Suppressor macrophage treated with lipopolysaccharide for 1 hour (primary cell): ENCODE results near the gene TTLL6.

Experiments
- DNase-seq, 3 donors: peaks; one replicate each; pipeline ENCODE4 v3.0.0-alpha.2; 2020 to 2022

Gene TTLL6

DNA sequence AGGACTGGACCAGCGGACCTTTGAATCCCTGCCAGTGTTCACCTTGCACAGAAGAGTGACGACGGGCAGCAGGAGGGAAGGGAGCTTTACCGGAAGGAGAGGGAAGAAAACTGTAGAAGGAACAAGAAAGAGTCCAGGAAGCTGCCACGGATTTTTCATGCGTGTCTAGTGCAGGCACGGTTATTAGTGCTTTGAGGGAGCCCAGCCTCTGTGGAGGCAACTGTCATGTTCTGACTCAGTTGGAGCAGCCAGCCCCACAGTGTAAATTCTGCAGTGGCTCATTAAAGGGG, 82.0 kb downstream of the TTLL6 start:
- DNase-seq: no peak

DNA sequence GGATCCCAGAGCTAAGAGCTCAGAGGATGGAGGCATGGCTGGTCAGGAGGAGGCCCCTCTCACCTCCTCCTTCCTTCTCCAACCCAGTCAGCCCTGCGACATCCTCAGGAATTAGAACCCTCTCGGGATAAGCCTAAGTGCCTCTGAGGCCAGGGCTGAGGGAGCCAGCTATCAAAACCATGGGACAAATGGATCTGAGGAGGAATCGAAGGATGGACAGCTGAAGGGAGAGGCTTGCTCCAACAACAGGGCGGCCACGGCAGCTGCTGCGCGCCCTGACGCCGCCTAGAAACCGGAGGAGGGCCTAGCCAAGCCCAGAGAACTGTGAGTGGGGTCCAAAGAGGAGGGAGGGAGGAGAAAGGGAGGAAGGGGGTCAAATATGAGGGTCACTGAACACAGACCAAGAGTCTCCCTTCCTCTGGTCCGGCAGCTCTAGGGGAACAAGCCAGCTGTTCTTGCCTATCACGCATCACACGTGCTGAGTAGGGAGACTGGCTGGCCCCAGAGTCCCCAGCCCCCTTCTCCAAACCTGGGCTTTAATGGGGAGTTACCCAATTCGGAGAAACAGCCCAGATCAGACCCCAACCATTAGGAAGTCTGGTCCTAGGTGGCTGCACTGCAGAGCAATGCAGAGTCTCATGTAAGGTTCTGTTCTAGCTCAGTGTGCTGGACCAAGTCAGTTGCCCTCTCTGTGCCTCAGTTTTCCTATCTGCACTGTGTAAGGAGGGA, 82.5 kb downstream of the TTLL6 start:
- DNase-seq: no peak

DNA sequence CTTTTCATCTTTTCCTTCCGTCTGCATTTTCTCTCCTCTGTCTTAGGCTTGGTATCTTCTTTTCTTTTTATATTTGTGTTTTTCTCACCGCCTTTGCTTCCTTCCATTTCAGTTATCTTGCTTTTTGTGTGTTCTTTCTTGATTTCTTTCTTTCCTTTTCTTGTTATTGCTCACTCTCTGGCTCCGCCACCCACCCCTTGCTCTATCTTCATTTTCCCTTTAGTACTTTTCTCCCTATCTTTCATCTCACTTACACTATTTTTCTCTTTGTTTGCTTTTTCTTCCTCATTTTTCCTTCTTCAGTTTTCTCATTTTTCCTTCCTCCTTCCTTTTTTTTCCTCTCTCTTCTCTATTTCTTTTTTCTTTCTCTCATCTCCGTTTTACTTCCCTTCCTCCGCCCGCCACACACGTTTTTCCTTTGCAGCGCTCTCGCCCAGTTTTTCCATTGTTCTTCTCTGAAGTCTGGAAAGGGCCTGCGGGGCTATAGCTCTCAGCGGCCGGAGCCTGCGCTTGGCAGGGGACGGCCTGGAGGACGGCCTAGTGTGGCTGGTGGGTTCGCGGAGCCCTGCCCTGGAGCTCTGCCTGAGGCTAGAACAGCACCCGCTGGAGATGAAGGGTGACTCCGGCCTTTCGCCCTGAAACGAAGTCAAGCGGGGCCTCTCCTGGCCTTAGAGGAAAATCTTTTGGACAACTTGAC, 83.2 kb downstream of the TTLL6 start:
- DNase-seq: no peak

DNA sequence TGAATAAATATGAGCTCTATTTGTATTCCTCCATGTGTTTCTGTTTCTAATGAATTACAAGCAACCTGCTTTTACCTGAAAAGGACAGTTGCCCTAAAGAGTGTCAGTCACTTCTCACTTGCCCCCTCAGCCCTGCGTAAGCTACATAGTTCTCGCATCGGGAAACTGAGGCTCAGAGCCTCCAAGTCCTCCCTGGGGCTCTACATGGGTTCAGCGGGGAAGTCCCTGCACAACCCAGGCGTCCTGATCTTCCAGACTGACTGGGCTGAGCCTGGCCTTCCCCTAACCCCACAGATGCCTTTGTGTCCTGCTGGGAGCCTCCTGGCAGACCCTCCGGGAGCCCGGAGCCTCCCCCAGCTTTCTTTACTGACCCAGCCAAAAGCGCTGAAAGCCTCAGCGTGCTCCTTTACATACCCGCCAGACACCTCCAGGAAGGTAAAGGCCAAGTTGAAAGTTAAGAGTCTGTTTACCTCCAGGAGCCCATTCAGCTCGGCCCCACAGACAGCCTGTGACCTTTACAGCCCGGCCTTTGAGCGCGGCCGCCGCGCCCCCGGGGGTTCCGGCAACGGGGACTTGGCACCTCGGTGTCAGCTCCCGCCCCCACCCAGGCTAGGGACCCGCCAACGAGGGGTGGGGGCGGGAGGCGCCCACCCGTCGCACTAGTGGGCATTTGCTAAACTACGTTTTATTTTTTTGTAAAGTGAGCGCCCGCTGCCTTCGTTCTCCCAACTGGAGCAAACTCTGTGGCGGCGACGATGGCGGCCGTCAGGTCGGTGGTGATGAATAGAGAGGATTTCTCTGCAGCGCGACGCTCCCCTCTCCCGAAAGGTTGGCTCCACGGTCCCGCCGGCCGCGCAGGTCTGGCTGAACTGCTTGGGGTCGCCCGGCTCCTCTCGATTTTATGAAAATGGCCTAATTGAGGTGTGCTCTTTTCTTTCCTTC, 84.1 kb downstream of the TTLL6 start:
- DNase-seq: no peak

DNA sequence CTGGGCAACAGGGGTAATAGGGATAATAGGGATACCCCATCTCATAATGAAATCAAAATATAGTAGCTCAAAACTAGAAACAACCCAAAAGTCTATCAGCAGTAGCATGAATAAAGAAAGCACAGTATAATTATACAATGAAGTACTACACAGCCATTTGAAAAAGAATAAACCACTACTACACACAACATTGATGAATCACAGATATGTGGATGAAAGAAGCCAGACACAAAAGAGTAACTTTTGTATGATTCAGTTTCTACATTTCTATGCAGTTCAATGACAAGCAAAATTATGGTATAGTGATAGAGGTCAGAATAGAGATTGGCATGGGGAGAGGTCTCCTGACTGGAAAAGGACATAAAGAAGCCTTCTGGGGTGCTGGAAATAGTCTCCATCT, 85.7 kb downstream of the TTLL6 start:
- no peak for DNase-seq

DNA sequence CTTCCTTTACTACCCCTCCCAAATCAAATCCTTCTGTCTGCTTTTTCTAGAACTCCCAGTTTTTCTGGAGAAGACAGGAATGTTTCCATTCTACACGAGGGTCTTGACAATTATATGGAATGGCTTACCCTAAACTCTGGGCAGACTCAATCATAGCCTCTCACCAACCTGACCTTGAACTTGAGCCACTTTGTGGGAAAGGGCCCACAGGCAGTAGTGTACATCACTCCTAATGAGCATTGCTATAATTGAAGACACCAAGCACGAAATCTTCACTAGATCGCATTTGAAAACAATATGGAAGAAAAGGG, 86.8 kb downstream of the TTLL6 start:
- DNase-seq: no peak

DNA sequence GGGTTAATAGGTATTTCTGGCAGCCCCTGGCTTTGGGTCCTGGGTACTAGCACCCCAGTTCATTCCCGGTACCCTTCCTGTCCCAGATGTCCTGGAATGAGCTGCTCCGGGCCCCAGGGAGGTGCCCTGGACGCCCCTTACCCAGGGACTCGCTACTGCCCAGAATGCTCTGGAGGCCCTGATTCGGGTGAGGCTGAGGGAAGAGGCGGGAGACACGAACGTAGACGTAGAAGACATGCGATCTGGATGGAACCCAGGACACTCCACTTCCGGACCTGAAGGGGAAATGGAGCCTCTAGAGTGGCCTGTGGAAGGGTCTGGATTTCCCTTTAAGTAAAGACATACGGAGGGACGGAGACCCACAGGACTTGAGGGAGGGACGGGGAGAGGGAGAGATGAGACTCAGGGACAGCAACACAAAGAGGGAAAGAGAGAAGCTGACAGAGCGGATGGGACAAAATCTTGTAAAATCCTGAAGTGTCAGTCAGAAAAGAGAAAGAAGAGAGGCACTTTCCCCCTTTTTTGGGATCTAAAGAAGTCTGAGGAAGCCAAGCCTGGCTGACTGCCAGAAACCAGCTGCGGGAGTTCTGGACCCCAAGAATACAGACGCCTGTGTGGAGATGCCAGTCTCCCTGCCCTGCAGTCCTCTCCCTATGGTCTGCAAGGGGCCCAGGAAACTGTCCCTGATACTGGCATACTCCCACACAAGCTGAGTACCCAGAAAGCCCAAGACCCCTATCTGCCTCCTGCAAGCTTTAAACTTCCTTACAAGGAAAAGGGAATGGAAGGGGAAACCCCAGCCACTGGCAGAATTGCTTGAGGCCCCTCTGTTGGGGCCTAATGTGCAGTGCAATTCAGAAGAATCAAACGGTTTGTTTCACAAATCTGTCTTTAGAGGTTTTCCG, 87.4 kb downstream of the TTLL6 start:
- DNase-seq: no peak

DNA sequence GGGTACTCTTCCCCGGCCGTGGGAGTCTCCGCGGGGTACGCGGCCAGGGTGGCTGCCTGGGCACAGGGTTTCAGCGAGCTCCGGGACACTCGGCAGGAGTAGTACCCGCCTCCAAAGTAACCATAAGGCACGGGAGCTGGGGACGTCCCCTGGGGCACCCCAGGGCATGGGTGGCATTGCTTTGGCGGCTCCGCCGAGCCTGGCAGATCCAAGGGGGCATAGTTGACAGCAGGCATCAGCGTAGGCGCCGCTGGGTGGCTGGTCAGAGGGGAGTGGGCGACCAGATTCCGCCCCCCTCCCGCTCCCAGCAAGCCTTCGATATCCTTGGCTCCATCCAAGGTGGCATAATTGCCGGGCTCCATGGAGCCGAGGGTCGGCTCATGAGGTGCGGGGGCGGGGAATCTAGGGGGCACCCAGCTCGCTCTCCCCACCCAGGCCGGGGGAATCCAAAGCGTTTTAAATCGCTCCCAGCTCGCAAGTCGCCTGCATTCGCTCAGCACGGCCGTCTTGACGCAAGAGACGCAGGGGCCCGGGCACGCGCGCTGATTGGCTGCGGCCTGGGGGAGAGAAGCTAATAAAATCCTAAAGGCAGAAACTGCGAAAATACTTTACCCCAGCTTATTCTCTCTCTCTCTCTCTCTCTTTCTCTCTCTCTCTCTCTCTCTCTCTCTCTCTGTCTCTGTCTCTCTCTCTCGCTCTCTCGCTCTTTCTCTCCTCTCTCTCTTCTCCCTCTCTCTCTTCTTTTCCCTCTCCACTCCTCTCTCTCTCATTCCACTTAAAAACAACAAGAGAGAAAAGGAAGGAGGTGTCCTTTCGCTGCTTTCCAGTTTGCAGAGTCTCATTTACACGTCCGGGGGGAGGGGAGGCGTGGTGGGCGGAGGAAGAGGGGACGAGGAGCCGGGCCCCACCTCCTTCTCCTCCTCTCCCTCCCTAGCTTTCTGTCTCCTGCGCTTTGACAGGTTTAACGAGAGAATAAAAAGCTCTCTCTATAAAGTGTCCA, 88.5 kb downstream of the TTLL6 start, which contains the start of gene HOXB13:
Gene HOXB13, minus strand, starts transcription at position 519 of the 1,000 bp plus-strand sequence. Its CDS starts 157 bp downstream, at position 362.
- DNase-seq: peak in 1 of 3 donors; percentile 53

DNA sequence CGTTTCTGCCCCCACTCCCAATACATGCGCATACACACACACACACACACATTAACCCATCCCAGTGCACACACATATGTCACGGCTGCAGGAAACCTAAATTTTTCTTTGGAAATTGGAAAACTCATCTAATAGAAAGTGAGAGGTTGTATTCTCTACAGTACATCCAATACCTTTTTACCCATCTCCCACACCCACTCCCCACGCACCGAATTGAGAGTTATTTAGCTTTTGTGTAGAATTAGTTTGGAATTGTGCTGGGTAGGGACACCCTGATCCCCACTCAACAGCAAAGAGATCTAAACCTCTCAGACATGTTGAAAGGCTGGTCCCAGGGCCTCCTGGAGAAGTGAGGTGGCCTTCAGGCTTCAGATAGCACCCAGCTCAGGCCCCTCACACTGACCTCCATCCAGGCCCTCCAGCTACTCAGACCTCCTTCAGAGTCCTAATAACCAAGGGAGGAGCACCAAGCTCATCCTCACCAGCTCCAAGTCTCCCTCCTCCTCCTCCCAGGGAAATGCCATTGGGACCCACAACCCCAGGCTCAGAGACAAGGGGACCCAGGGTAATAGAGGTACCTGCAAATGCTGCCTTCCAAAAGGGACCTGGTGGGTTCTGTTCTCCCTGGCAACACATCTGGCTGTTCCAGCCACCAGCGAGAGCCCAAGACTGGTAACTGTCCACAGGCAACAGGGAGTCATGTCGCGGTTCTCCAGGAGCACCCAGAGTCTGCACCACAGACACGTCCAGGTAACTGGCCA, 89.4 kb downstream of the TTLL6 start:
- DNase-seq: no peak

DNA sequence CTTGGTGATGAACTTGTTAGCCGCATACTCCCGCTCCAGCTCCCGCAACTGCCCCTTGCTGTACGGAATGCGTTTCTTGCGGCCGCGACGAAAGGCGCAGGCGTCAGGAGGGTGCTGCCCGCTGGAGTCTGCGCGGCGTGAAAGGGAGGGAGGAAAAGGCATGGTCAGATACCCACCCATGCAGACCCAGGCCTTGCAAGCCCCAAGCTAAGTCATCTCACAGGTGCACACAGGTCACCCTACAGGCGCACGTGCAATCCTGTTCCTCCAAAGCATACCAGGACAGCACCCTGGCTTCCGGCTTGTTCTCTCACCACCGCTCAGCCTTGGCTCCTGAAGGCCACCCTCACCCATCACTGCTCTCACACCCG, 90.1 kb downstream of the TTLL6 start:
- no peak for DNase-seq

DNA sequence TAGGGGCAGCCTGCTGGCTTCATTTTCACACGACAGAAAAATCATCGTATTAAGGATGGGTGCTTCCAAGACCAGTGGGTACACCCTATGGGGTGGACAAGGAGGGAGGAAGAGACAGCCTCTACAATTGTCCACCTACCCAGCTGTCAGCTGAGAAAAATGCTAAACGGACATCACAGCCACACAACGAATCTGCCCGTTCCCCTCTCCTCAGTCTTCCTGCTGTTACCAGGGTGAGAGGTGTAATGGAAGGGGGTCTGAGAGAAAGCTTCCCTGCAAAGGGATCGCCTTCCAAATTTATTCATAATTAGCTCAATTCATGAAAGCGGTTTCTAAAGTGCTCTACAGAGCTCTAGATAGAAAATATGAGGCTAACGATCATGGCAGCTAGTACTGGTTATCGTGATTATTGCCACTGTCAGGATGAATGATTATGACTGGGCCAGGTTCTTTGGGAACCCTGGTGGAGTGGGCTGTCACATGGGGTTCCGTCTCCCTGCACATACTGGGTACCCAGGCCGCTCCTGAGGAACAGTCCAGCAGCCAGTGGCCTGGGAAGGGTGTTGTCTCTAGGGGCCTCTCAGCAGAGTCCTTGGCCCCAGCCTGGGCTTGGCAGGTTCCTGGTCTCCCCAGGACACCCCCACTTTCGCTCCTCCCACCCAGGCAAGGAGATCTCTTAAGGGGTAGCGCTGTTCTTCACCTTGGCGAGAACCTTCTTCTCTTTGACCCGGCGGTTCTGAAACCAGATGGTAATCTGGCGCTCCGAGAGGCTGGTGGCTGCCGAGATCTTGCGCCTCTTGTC, 90.7 kb downstream of the TTLL6 start:
- DNase-seq: no peak

DNA sequence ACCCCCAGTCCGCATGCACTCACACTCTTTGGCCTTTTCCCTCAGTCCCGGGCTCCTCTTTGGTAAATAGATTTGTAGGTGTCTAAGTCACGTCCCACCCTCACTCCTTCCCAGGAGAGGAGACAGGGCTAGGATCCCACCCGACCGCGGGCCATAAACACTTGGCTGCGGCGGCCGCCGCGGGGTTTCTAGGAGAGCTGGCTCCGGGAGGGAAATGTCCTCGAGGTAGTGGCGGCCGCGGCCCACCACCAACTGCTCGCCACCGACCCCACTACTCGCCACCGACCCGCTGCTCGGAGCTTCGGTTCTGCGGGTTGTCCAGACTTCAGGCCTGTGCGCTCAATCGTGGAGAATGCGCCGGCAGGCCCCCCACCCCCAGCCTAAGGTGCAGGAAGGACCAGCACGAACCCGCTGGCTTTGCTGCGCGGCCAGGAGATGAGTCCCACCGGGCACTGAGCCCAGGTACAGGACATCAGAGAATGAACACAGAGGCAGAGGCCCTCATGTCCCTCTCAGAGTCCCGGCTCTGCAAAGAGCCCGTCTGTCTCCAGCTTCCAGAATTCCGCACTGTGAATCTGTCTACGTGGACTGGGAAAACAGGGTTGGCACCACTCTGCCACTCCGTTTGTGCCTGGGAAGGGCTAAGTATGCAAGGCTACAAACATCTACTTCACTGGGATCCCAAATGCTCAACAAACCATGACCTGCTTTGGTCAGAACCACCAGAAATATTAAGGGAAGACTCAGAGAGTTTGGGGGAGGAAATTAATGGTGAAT, 91.6 kb downstream of the TTLL6 start:
- DNase-seq: no peak

DNA sequence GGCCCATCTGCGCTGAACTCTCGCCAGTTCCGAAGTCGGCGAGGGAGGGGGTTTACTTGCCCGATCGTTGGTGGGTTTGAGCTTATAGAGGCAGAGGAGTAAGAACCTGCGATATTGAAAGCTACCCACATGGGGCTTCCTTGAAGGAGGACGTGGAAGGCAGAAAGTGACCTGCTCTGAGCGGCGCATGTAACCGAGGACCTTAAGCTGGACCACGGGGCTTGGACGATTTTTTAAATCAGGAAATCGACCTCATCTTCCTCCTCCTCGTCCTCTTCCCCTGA, 92.1 kb downstream of the TTLL6 start:
- DNase-seq: no peak

DNA sequence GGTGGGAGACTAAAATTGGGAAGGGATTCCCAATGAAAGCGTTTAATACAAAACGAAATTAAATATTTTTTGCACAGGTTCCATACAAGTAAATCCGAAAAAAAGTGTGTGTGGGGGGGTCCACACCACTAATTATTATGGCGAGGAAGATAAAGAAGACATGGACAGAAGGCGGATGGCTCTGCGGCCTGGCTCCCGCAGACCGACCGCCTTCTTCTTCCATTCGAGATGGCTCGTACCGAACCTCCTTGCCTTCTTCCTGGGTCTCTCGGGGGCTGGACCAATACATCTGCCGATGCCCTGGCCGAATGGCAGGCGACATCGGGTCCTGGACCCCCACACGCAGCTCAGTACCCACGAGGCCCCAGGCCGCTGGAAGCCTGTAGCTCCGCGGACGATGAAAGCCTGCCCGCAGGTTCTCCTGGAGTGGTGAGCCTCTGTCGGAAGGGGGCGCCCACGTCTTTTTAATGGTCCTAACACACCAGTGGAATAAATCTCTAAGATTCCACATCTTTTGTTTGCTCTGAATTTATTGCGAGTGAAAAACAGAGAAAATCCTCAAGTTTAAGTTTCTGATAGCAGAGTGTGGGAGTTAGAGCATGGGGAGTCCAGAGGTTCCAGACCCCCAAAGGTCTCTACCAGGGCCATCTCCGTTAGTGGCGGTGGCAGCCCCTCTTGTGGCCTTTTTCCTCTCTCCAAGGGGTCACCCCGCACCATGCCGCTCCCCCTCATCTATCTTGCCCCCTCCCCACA, 92.6 kb downstream of the TTLL6 start:
- DNase-seq: peak; percentile 87 to 96 (median 94)

DNA sequence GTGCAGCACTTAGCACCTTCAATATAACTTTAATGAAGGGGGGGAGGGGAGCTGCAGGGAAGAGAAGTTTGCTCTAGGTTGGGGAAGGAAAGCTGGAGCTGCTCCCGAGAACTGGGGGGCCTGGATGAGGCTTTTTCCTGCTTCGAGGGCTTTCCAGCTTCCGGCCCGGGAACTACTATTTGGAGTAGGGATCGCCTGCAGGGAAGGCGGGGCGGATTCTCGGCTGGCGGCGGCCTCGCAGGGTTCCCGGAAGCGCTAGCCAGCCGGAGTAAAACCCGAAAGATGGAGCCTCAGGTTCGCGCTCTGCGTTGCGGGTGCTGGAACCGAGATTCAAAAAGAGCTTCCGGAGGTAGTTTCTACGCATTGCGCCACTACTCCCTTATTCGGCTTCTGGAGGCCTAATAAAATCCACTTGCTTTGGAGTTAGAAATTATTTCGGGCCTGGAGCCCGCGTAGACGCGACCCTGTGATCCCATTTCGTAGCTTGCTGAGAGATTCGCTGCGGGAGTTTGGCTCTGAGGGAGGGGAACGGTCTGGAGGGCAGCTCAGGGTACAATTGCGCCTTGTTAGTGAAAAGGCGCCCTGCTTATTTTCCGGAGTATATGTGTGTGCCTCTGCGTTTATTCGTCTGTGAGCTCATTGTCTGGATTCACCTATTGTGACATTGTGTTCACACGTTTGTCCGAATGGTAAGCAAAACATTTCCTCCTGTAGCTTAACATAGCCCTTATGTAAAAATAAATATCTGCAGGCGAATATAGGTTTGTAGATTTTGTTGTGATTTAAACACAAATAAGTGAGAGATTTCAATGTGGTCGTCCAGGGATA, 93.4 kb downstream of the TTLL6 start:
- no peak for DNase-seq

DNA sequence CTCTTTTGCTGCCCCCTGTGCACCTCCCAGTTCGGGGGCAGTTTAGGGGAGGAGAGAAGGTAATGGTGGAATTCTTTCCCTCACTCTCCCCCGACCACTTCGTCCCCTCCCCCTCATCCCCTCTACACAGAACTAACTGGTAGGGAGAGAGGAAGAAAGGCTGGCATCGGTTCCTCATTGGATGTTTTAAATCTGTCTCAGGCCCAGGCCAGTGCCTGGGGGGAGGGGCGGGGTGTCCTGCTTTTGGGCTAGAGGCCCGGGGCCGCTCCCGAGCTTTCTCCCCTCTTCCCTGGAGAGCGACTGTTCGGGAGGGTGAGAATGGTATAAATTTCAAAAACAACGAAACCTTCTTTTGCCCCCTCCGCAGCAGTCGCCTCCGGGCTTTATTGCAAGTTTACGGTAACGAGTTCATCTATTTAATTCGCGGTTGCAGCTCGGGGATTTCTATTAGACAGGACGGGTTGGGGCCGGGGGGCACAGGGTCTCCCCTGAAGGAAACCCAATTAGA, 94.1 kb downstream of the TTLL6 start, which contains the start of gene PRAC2:
Gene PRAC2, plus strand, starts transcription at position 271 of the 508 bp plus-strand sequence. CDS start 1,226 bp downstream, outside the sequence.
- peak in 2 of 3 donors; percentile 30 to 41 for DNase-seq
